Right lobe of liver (tissue), 4 donors: ENCODE data around the gene GRM5.

Experiments
- CTCF ChIP-seq, 4 donors: fragments of 200-600 bp in 3 of 4; fragments of 450-650 bp in 1 of 4; IDR thresholded peaks; one replicate each; pipeline versions ENCODE4 v1.5.1 to v1.8.0; 2016 to 2022; ENCODE audit warnings: antibody characterized with exemption in 4 of 4, mild to moderate bottlenecking in 2 of 4
- POLR2A ChIP-seq: fragments of 450-650 bp; IDR thresholded peaks from one replicate; pipeline ENCODE4 v1.6.1; 2017; ENCODE audit warnings: antibody characterized with exemption, mild to moderate bottlenecking
- donor health status: DM: no; HTN: no; CAD: no.
- donor health status: DM: no; HTN: no; CAD: no.
- donor health status: DM: no; HTN: yes; CAD: no.

- TF ChIP-seq POLR2A: no peak
- TF ChIP-seq CTCF (IDR thresholded peaks at IDR 0.05): no peak
These were observed 534.0 kb downstream of the GRM5 start for GRCh38 chr11:88531831-88532230.
